Prostate gland (tissue), 2 donors: ENCODE measurements around the gene RDH13. TPM values are rescaled to one million over a fixed set of nuclear protein-coding genes. Genes with fewer than 3 reads are reported as not detected.

Experiments
- DNase-seq: peaks from one replicate; pipeline ENCODE4 v3.0.0-alpha.2; 2019; ENCODE audit warnings: low spot score
- H3K27ac ChIP-seq, 2 donors: fragments of 200-600 bp; sonication (generic); 2 replicates each; pipeline ENCODE4 v1.5.1; 2017 to 2019
- H3K27me3 ChIP-seq: fragments of 200-600 bp; sonication (generic); replicated peaks from 2 replicates; pipeline ENCODE4 v1.5.1; 2019; ENCODE audit not compliant: insufficient read depth
- H3K36me3 ChIP-seq, 2 donors: fragments of 200-600 bp; sonication (generic); 1 replicate in 1 of 2; 2 replicates in 1 of 2; pipeline versions ENCODE4 v1.5.1 to v1.8.1; 2017 to 2019
- H3K4me1 ChIP-seq: fragments of 200-600 bp; sonication (generic); replicated peaks from 2 replicates; pipeline ENCODE4 v1.5.1; 2019
- H3K4me3 ChIP-seq, 2 donors: fragments of 200-600 bp; sonication (generic); 2 replicates each; pipeline ENCODE4 v1.5.1; 2017 to 2019
- H3K9me3 ChIP-seq: fragments of 200-600 bp; sonication (generic); 2 replicates; pipeline ENCODE4 v1.5.1; 2017
- POLR2A ChIP-seq: fragments of 450-650 bp; IDR thresholded peaks from one replicate; pipeline ENCODE4 v1.6.1; 2016; ENCODE audit warnings: antibody characterized with exemption, mild to moderate bottlenecking
- POLR2AphosphoS5 ChIP-seq: sonication (generic); formaldehyde crosslinking; IDR thresholded peaks from one replicate; pipeline ENCODE4 v1.6.1; 2017; ENCODE audit warnings: antibody characterized with exemption
- WGBS: methylation state at CpG from one replicate; pipeline ENCODE4 v1.1.5; 2018; 5-methylcytosine and 5-hydroxymethylcytosine counted together
- intact Hi-C: fragments of 100-400 bp; cut with DNase I; formaldehyde crosslinking; loops from one replicate; pipeline ENCODE4 v1.14.2; 2022
- total RNA-seq, 2 donors: library from RNA; depleted of rRNA; stranded (reverse); fragments of >200 nt; gene quantifications; one replicate each; pipeline ENCODE4 v1.1.0, GENCODE V29; 2016
- TF ChIP-seq, protein P1 (sequence below), 4 experiments: fragments of 200-600 bp in 2 of 4; fragments of 450-650 bp in 2 of 4; sonication (generic) in 2 of 4; IDR thresholded peaks; 1 replicate in 3 of 4; 2 replicates in 1 of 4; pipeline ENCODE4 v1.5.1; 2016 to 2019; ENCODE audit warnings: antibody characterized with exemption in 4 of 4, mild to moderate bottlenecking in 2 of 4, moderate library complexity in 2 of 4

RDH13 gene
- total RNA-seq, 2 donors from 2014 or later: 29.8 to 32.8 TPM

DNA sequence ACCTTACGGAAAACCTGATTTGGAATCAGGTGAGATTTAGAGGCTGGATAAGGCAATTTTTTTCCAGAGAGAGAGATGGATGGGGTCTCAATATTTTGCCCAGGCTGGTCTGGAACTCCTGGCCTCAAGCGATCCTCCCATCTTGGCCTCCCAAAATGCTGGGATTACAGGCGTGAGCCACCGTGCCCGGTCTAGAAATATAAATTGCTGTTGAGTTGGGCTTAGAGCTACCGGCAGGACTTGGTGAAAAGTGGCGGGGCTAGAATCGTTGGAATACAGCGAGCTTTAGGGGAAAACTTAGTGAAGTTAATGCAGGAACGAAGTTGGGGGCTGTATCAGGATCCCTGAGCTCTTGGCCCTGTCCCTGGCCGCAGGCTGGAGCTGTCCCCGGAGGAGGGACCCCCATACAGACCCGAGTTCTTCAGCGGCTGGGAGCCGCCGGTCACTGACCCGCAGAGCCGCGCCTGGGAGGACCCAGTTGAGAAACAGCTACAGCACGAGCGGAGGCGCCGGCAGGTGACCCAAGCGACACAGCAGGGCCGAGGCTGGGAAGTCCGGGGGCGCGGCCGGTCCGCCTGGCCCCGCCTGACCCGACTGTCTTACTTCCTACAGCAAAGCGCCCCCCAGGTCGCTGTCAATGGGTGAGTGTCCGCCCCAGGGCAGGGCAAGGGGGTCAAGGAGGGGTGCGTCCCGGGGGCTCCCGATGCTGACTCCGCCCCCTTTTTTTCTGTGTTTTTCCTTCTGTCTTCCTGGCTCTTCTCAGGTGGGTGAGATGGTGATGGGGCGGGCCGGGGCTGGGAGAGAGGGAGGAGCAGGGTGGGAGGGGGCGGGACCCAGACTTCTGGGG lies 20.3 kb upstream of the RDH13 start:
- 63% methylated on average over 36 of the region's 42 CpGs for whole genome bisulfite sequencing
- TF ChIP-seq, protein P1, sequence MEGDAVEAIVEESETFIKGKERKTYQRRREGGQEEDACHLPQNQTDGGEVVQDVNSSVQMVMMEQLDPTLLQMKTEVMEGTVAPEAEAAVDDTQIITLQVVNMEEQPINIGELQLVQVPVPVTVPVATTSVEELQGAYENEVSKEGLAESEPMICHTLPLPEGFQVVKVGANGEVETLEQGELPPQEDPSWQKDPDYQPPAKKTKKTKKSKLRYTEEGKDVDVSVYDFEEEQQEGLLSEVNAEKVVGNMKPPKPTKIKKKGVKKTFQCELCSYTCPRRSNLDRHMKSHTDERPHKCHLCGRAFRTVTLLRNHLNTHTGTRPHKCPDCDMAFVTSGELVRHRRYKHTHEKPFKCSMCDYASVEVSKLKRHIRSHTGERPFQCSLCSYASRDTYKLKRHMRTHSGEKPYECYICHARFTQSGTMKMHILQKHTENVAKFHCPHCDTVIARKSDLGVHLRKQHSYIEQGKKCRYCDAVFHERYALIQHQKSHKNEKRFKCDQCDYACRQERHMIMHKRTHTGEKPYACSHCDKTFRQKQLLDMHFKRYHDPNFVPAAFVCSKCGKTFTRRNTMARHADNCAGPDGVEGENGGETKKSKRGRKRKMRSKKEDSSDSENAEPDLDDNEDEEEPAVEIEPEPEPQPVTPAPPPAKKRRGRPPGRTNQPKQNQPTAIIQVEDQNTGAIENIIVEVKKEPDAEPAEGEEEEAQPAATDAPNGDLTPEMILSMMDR (IDR thresholded peaks at IDR 0.05): no peak
- TF ChIP-seq POLR2A: no peak
- TF ChIP-seq POLR2AphosphoS5: no peak
- Histone ChIP-seq H3K4me3 (no peak overlapping the region), H3K9me3 (no peaks in the 10 kb centered on the region), H3K27ac (no peak overlapping the region), H3K27me3 (no peaks in the 10 kb centered on the region), H3K36me3 (no peaks in the 10 kb centered on the region), H3K4me1 (peaks cover 4% of the 10 kb centered on the region)
- DNase-seq: no peak
- intact Hi-C loops: no loop called here

DNA sequence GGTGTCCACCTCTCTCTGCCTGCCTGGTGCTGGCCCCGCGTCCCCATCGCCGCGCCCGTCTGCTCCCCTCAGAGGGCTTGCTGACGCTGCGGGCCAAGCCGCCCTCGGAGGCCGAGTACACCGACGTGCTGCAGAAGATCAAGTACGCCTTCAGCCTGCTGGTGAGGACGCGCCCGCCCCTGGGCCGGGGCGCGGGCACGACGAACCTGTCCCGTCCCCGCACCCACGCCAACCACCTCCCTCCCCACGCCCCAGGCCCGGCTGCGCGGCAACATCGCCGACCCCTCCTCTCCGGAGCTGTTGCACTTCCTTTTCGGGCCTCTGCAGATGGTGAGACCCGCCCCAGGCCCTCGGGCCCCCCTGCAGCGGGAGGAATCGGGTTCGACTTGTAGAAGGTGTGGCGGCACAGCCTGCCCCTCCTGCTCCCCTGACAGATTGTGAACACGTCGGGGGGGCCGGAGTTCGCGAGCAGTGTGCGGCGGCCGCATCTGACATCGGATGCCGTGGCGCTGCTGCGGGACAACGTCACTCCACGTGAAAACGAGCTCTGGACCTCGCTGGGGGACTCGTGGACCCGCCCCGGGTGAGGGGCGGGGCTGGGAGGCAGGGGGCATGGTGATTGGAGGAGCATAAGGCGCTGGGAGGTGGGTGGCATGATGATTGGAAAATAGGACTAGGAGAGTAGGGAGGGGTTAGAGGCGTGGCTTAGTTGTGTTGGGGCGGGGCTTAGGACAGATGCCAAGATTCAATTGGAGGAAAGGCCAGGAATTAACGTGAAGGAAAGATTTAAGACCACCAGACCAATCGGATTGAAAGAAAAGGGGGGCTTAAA lies 19.3 kb upstream of the RDH13 start:
- no peak for DNase-seq
- intact Hi-C loops: no loop called here
- no peaks in the 10 kb centered on the region for H3K9me3 ChIP-seq
- H3K27ac ChIP-seq: no peak overlapping the region
- TF ChIP-seq POLR2A (no peak), POLR2AphosphoS5 (no peak)
- TF ChIP-seq, protein P1 (IDR thresholded peaks at IDR 0.05): no peak
- H3K4me3 ChIP-seq: no peak overlapping the region
- peaks cover 4% of the 10 kb centered on the region for H3K4me1 ChIP-seq
- H3K27me3 ChIP-seq: no peaks in the 10 kb centered on the region
- 26% methylated on average over 64 of the region's 64 CpGs for WGBS
- no peaks in the 10 kb centered on the region for H3K36me3 ChIP-seq

DNA sequence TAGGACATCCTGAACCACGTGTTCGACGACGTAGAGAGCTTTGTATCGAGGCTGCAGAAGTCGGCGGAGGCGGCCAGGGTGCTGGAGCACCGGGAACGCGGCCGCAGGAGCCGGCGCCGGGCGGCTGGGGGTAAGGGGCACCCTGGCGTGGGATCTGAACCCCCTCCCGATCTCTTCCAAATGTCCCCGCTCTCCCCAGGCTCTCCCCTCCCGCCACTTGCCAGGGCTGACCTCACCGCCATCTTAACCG lies 18.7 kb upstream of the RDH13 start:
- Histone ChIP-seq H3K36me3 (no peaks in the 10 kb centered on the region), H3K4me1 (peaks cover 3% of the 10 kb centered on the region), H3K9me3 (no peaks in the 10 kb centered on the region), H3K27me3 (no peaks in the 10 kb centered on the region), H3K4me3 (no peak overlapping the region), H3K27ac (no peak overlapping the region)
- TF ChIP-seq, protein P1 (IDR thresholded peaks at IDR 0.05): no peak
- no peak for TF ChIP-seq POLR2A
- no peak for TF ChIP-seq POLR2AphosphoS5
- intact Hi-C loops: no loop called here
- no peak for DNase-seq
- WGBS: 14% methylated on average over 22 of the region's 22 CpGs

DNA sequence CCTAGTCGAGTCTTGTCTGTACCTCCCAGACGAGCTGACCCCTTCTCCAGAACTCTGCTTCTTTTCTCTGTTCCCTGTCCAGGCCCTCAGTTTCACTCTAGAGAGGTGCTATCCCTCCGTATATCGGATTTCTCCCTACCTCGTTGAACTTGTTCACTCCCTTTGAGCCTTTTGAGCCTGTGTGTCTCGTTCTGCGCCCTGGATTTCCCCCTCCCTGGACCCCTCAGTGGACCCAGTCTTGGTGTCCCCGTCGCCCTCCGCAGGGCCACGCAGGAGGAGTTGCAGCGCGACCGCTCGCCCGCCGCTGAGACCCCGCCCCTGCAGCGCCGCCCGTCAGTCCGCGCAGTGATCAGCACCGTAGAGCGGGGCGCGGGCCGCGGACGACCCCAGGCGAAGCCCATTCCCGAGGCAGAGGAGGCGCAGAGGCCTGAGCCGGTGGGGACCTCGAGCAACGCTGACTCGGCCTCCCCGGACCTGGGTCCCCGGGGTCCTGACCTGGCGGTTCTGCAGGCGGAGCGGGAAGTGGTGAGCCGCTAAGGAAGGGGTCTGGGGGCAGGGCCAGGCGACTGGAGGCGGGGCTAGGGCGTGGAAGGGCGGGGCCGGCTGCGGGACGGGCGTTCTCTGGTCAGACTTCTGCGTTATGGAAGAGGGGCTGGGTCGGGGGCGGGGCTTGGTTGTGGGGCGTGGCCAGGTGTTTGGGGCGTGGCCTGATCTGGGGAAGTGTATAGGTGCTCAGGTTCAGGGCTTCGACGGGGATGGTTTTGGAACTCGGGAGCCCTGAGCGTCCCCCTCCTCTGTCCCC lies 18.2 kb upstream of the RDH13 start:
- peak; percentile 23 for TF ChIP-seq POLR2AphosphoS5
- TF ChIP-seq, protein P1 (IDR thresholded peaks at IDR 0.05): peak in 1 of 4 experiments; percentile 4
- peak; percentile 39 for TF ChIP-seq POLR2A
- 4% methylated on average over 60 of the region's 60 CpGs for WGBS
- H3K27me3 ChIP-seq: no peaks in the 10 kb centered on the region
- H3K4me1 ChIP-seq: no peaks in the 10 kb centered on the region
- peak overlapping the region; percentile 29 to 33 for H3K4me3 ChIP-seq
- DNase-seq: peak; percentile 80
- peak overlapping the region; percentile 29 to 35 for H3K27ac ChIP-seq
- H3K36me3 ChIP-seq: no peaks in the 10 kb centered on the region
- intact Hi-C loops: no loop called here
- H3K9me3 ChIP-seq: no peaks in the 10 kb centered on the region
